ENCODE data around the gene CFAP68. TPM values are rescaled to one million over a fixed set of nuclear protein-coding genes. Genes with fewer than 3 reads are reported as not detected.
"Not testable (repeated sequence)": the region's sequence is repeated elsewhere in the genome, so short reads cannot be mapped to it uniquely, and the experiment has no call there.

The CFAP68 gene
- total RNA-seq, 1 experiment from 2014 or later, result 31.5 TPM

GRCh38 chr11:111878385-111878848 lies 924 bp upstream of the CFAP68 start:
- H3K9me3 ChIP-seq (ENCODE audit: low read length), result no peaks in the 10 kb centered on the region
- H2AFZ ChIP-seq (ENCODE audit: low read length), result peak overlapping the region; percentile 24; the same call in 1 of the 2 replicates
- peaks cover 19% of the 10 kb centered on the region for H3K79me2 ChIP-seq (ENCODE audit: low read length)
- no peak for DNase-seq
- peak overlapping the region; percentile 97 for H3K4me2 ChIP-seq (ENCODE audit: low read depth, low read length, poor library complexity, severe bottlenecking)
- peak overlapping the region; percentile 92 for H3K9ac ChIP-seq (ENCODE audit: low read length)
- H4K20me1 ChIP-seq (ENCODE audit: insufficient read depth, low read depth, low read length), result no peaks in the 10 kb centered on the region
- peaks cover 13% of the 10 kb centered on the region for H3K4me1 ChIP-seq (ENCODE audit: low read length)
- H3K27me3 ChIP-seq (ENCODE audit: low read length), result no peaks in the 10 kb centered on the region
- H3K36me3 ChIP-seq (ENCODE audit: insufficient read depth, low read length), result no peaks in the 10 kb centered on the region
- H3K4me3 ChIP-seq (ENCODE audit: low read length), result peak overlapping the region; percentile 95
- H3K27ac ChIP-seq (ENCODE audit: low read length), result peak overlapping the region; percentile 72; the same call in 1 of the 2 replicates
- no peaks in the 10 kb centered on the region for H3K9me2 ChIP-seq (replicated peaks; ENCODE audit: insufficient read depth, low read length)

GRCh38 chr11:111879637-111879960 lies 258 bp downstream of the CFAP68 start:
- Histone ChIP-seq H3K4me1 (ENCODE audit: low read length) (peaks cover 13% of the 10 kb centered on the region), H3K4me3 (ENCODE audit: low read length) (peak overlapping the region; percentile 95), H3K9me2 (replicated peaks; ENCODE audit: insufficient read depth, low read length) (no peaks in the 10 kb centered on the region), H3K4me2 (ENCODE audit: low read depth, low read length, poor library complexity, severe bottlenecking) (peak overlapping the region; percentile 97), H4K20me1 (ENCODE audit: insufficient read depth, low read depth, low read length) (no peaks in the 10 kb centered on the region), H3K27ac (ENCODE audit: low read length) (peak overlapping the region; percentile 72), H3K27me3 (ENCODE audit: low read length) (no peaks in the 10 kb centered on the region), H2AFZ (ENCODE audit: low read length) (no peak overlapping the region; the same call in 1 of the 2 replicates), H3K9ac (ENCODE audit: low read length) (peak overlapping the region; percentile 92), H3K79me2 (ENCODE audit: low read length) (peaks cover 19% of the 10 kb centered on the region), H3K9me3 (ENCODE audit: low read length) (no peaks in the 10 kb centered on the region), H3K36me3 (ENCODE audit: insufficient read depth, low read length) (no peaks in the 10 kb centered on the region)
- no peak for DNase-seq

- Histone ChIP-seq H3K4me3 (ENCODE audit: low read length) (no peak overlapping the region), H3K79me2 (ENCODE audit: low read length) (peaks cover 14% of the 10 kb centered on the region), H3K27me3 (ENCODE audit: low read length) (no peaks in the 10 kb centered on the region), H3K36me3 (ENCODE audit: insufficient read depth, low read length) (no peaks in the 10 kb centered on the region), H3K4me2 (ENCODE audit: low read depth, low read length, poor library complexity, severe bottlenecking) (no peak overlapping the region), H4K20me1 (ENCODE audit: insufficient read depth, low read depth, low read length) (no peaks in the 10 kb centered on the region), H3K9me3 (ENCODE audit: low read length) (no peaks in the 10 kb centered on the region), H3K27ac (ENCODE audit: low read length) (no peak overlapping the region), H3K4me1 (ENCODE audit: low read length) (peaks cover 13% of the 10 kb centered on the region), H3K9ac (ENCODE audit: low read length) (no peak overlapping the region), H3K9me2 (replicated peaks; ENCODE audit: insufficient read depth, low read length) (no peaks in the 10 kb centered on the region), H2AFZ (ENCODE audit: low read length) (no peak overlapping the region)
- no peak for DNase-seq
These were observed 2.9 kb downstream of the CFAP68 start for GRCh38 chr11:111882202-111882601.

DNA sequence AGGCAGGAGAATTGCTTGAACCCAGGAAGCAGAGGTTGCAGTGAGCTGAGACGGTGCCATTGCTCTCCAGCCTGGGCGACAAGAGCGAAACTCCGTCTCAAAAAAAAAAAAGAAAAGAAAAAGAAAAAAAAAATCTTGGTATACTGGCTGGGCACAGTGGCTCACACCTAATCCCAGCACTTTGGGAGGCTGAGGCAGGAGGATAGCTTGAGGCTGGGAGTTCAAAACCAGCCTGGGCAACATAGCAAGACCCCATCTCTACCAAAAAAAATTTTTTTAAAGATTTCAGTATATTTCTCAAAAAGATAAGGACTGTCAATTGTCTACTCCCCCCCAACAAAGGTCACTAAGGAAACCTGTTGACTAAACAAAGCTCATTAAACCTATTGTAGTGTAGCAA lies 5.7 kb downstream of the CFAP68 start:
- not testable (repeated sequence) for H4K20me1 ChIP-seq (ENCODE audit: insufficient read depth, low read depth, low read length); H3K9me3 ChIP-seq (ENCODE audit: low read length); H3K27me3 ChIP-seq (ENCODE audit: low read length); H3K36me3 ChIP-seq (ENCODE audit: insufficient read depth, low read length); H3K27ac ChIP-seq (ENCODE audit: low read length); DNase-seq; H3K4me1 ChIP-seq (ENCODE audit: low read length); H3K4me3 ChIP-seq (ENCODE audit: low read length); H2AFZ ChIP-seq (ENCODE audit: low read length); H3K4me2 ChIP-seq (ENCODE audit: low read depth, low read length, poor library complexity, severe bottlenecking); H3K9me2 ChIP-seq (replicated peaks; ENCODE audit: insufficient read depth, low read length); H3K9ac ChIP-seq (ENCODE audit: low read length); H3K79me2 ChIP-seq (ENCODE audit: low read length)

DNA sequence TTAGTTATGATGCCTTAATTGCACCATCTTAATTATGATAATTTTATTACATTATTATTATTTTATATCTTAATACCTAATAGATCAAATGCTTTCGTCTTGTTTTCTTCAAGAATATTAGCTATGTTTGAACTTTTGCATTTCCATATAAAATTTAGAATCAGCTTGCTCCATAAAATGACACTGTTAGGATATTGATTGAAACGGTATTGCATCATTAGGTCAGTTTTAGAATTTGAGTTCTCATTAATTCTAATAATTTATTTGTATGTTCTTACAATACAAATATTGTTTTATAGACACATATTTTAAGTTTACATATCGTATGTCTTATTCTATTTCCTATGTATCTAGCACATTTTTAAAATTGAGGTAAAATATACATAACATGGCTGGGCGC lies 6.7 kb downstream of the CFAP68 start:
- H3K4me1 ChIP-seq (ENCODE audit: low read length), result no peaks in the 10 kb centered on the region
- H3K36me3 ChIP-seq (ENCODE audit: insufficient read depth, low read length), result no peaks in the 10 kb centered on the region
- no peak overlapping the region for H3K9ac ChIP-seq (ENCODE audit: low read length)
- H3K27me3 ChIP-seq (ENCODE audit: low read length), result no peaks in the 10 kb centered on the region
- H3K4me3 ChIP-seq (ENCODE audit: low read length), result no peak overlapping the region
- no peak overlapping the region for H3K4me2 ChIP-seq (ENCODE audit: low read depth, low read length, poor library complexity, severe bottlenecking)
- no peak overlapping the region for H3K27ac ChIP-seq (ENCODE audit: low read length)
- H3K79me2 ChIP-seq (ENCODE audit: low read length), result no peaks in the 10 kb centered on the region
- H3K9me3 ChIP-seq (ENCODE audit: low read length), result no peaks in the 10 kb centered on the region
- DNase-seq, result no peak
- no peaks in the 10 kb centered on the region for H4K20me1 ChIP-seq (ENCODE audit: insufficient read depth, low read depth, low read length)
- no peak overlapping the region for H2AFZ ChIP-seq (ENCODE audit: low read length)
- no peaks in the 10 kb centered on the region for H3K9me2 ChIP-seq (replicated peaks; ENCODE audit: insufficient read depth, low read length)

DNA sequence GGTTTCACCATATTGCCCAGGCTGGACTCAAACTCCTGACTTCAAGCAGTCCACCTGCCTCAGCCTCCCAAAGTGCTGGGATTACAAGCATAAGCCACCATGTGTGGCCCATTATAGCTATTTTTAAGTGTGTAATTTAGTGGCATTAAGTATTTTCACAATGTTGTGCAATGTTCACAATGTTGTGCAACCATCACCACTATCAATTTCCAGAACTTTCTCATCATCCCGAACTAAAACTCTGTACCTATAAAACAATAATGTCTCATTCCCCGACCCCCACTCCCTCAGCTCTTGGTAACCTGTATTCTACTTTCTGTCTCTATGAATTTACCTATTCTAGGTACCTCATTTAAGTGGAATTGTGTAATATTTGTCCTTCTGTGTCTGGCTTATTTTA lies 7.5 kb downstream of the CFAP68 start:
- no peaks in the 10 kb centered on the region for H3K79me2 ChIP-seq (ENCODE audit: low read length)
- no peaks in the 10 kb centered on the region for H3K9me2 ChIP-seq (replicated peaks; ENCODE audit: insufficient read depth, low read length)
- no peak overlapping the region for H2AFZ ChIP-seq (ENCODE audit: low read length)
- H3K4me3 ChIP-seq (ENCODE audit: low read length), result no peak overlapping the region
- no peaks in the 10 kb centered on the region for H3K4me1 ChIP-seq (ENCODE audit: low read length)
- H3K4me2 ChIP-seq (ENCODE audit: low read depth, low read length, poor library complexity, severe bottlenecking), result no peak overlapping the region
- H3K9ac ChIP-seq (ENCODE audit: low read length), result no peak overlapping the region
- no peaks in the 10 kb centered on the region for H3K27me3 ChIP-seq (ENCODE audit: low read length)
- H3K9me3 ChIP-seq (ENCODE audit: low read length), result no peaks in the 10 kb centered on the region
- H4K20me1 ChIP-seq (ENCODE audit: insufficient read depth, low read depth, low read length), result no peaks in the 10 kb centered on the region
- no peak overlapping the region for H3K27ac ChIP-seq (ENCODE audit: low read length)
- DNase-seq, result no peak
- no peaks in the 10 kb centered on the region for H3K36me3 ChIP-seq (ENCODE audit: insufficient read depth, low read length)

- Histone ChIP-seq H3K36me3 (ENCODE audit: insufficient read depth, low read length) (no peaks in the 10 kb centered on the region), H3K9me2 (replicated peaks; ENCODE audit: insufficient read depth, low read length) (no peaks in the 10 kb centered on the region), H3K4me2 (ENCODE audit: low read depth, low read length, poor library complexity, severe bottlenecking) (no peak overlapping the region), H3K9ac (ENCODE audit: low read length) (no peak overlapping the region), H4K20me1 (ENCODE audit: insufficient read depth, low read depth, low read length) (no peaks in the 10 kb centered on the region), H3K27me3 (ENCODE audit: low read length) (no peaks in the 10 kb centered on the region), H3K79me2 (ENCODE audit: low read length) (no peaks in the 10 kb centered on the region), H3K4me3 (ENCODE audit: low read length) (no peak overlapping the region), H2AFZ (ENCODE audit: low read length) (no peak overlapping the region), H3K9me3 (ENCODE audit: low read length) (no peaks in the 10 kb centered on the region), H3K27ac (ENCODE audit: low read length) (no peak overlapping the region), H3K4me1 (ENCODE audit: low read length) (no peaks in the 10 kb centered on the region)
- no peak for DNase-seq
These were observed 26.1 kb downstream of the CFAP68 start for GRCh38 chr11:111905411-111905810.

- Histone ChIP-seq H3K4me1 (ENCODE audit: low read length) (no peaks in the 10 kb centered on the region), H3K4me2 (ENCODE audit: low read depth, low read length, poor library complexity, severe bottlenecking) (no peak overlapping the region), H3K9ac (ENCODE audit: low read length) (no peak overlapping the region), H4K20me1 (ENCODE audit: insufficient read depth, low read depth, low read length) (no peaks in the 10 kb centered on the region), H3K9me2 (replicated peaks; ENCODE audit: insufficient read depth, low read length) (no peaks in the 10 kb centered on the region), H3K27ac (ENCODE audit: low read length) (no peak overlapping the region), H2AFZ (ENCODE audit: low read length) (no peak overlapping the region), H3K27me3 (ENCODE audit: low read length) (no peaks in the 10 kb centered on the region), H3K9me3 (ENCODE audit: low read length) (no peaks in the 10 kb centered on the region), H3K4me3 (ENCODE audit: low read length) (no peak overlapping the region), H3K36me3 (ENCODE audit: insufficient read depth, low read length) (no peaks in the 10 kb centered on the region), H3K79me2 (ENCODE audit: low read length) (no peaks in the 10 kb centered on the region)
- no peak for DNase-seq
These were observed 27.3 kb downstream of the CFAP68 start for GRCh38 chr11:111906680-111907079.

Data from Karpas-422 (cell line).